Mucosa of descending colon (tissue), 3 donors: Measurements from ENCODE around the gene DCC. TPM values are rescaled to one million over a fixed set of nuclear protein-coding genes. Genes with fewer than 3 reads are reported as not detected.

Experiments
- ATAC-seq: fragments of 200-7000 bp; cut with Tn5 transposase; one replicate; pipeline ENCODE4 v1.9.1; 2020; ENCODE audit warnings: mild to moderate bottlenecking, moderate library complexity
- DNase-seq, 3 donors: peaks; one replicate each; pipeline ENCODE4 v3.0.0-alpha.2; 2020
- H3K36me3 ChIP-seq: fragments of 200-600 bp; one replicate; pipeline ENCODE4 v1.8.0; 2021; ENCODE audit warnings: low read depth, mild to moderate bottlenecking
- H3K4me1 ChIP-seq: fragments of 200-600 bp; one replicate; pipeline ENCODE4 v1.8.0; 2021; ENCODE audit warnings: low read depth, mild to moderate bottlenecking
- H3K4me3 ChIP-seq: fragments of 200-600 bp; one replicate; pipeline ENCODE4 v1.8.0; 2021; ENCODE audit warnings: mild to moderate bottlenecking
- H3K9me3 ChIP-seq: fragments of 200-600 bp; one replicate; pipeline ENCODE4 v1.8.0; 2021; ENCODE audit warnings: mild to moderate bottlenecking
- CTCF ChIP-seq: fragments of 200-600 bp; IDR thresholded peaks from one replicate; pipeline ENCODE4 v1.8.0; 2022; ENCODE audit warnings: antibody characterized with exemption, mild to moderate bottlenecking
- intact Hi-C, 2 donors: fragments of 100-400 bp; cut with DNase I in 1 of 2; cut with micrococcal nuclease in 1 of 2; formaldehyde crosslinking; loops; one replicate each; pipeline versions ENCODE4 v1.11.0 to v1.11.1; 2022; cut with DNase I, micrococcal nuclease
- total RNA-seq, 3 donors: library from RNA; stranded (reverse); fragmentation: NEBNext Ultra II Directional in 2 of 3; extraction: Animal tissue kit (Norgen Biotek cat#: 25700) in 2 of 3; gene quantifications; one replicate each; pipeline versions ENCODE4 v1.2.1 to v1.2.4, GENCODE V29; 2021 to 2023
- donor health status: DM: no; HTN: no; CAD: no; lungs with moderate emphysema.
- donor health status: DM: no; HTN: no; CAD: no.
- donor health status: DM: no; HTN: yes; CAD: no.

The DCC gene
- total RNA-seq, 3 donors from 2014 or later, result 0.26 to 1.3 (median 0.34) TPM

- ATAC-seq (no peak), DNase-seq (no peak)
- Histone ChIP-seq H3K4me1 (no peaks in the 10 kb centered on the region), H3K36me3 (no peaks in the 10 kb centered on the region), H3K4me3 (no peak overlapping the region), H3K9me3 (no peaks in the 10 kb centered on the region)
- intact Hi-C loops, result no loop called here
- TF ChIP-seq CTCF, result no peak
Observed at GRCh38 chr18:53543711-53544110, 1203.7 kb downstream of the DCC start.

GRCh38 chr18:53544917-53545316 lies 1204.9 kb downstream of the DCC start:
- Histone ChIP-seq H3K4me1 (no peaks in the 10 kb centered on the region), H3K9me3 (no peaks in the 10 kb centered on the region), H3K4me3 (no peak overlapping the region), H3K36me3 (no peaks in the 10 kb centered on the region)
- no peak for DNase-seq
- no peak for TF ChIP-seq CTCF
- intact Hi-C loops, result no loop called here
- no peak for ATAC-seq

GRCh38 chr18:53551868-53552426 lies 1212.0 kb downstream of the DCC start:
- no peaks in the 10 kb centered on the region for H3K9me3 ChIP-seq
- H3K4me3 ChIP-seq, result no peak overlapping the region
- ATAC-seq, result no peak
- no peak for DNase-seq
- H3K4me1 ChIP-seq, result no peaks in the 10 kb centered on the region
- intact Hi-C loops, result no loop called here
- no peaks in the 10 kb centered on the region for H3K36me3 ChIP-seq
- TF ChIP-seq CTCF, result no peak

GRCh38 chr18:53553030-53553429 lies 1213.0 kb downstream of the DCC start:
- Histone ChIP-seq H3K4me1 (no peaks in the 10 kb centered on the region), H3K9me3 (no peaks in the 10 kb centered on the region), H3K4me3 (no peak overlapping the region), H3K36me3 (no peaks in the 10 kb centered on the region)
- DNase-seq, result no peak
- no peak for TF ChIP-seq CTCF
- intact Hi-C loops, result no loop called here
- no peak for ATAC-seq

GRCh38 chr18:53556450-53556849 lies 1216.5 kb downstream of the DCC start:
- DNase-seq (no peak), ATAC-seq (no peak)
- no peak for TF ChIP-seq CTCF

GRCh38 chr18:53560546-53560945 lies 1220.5 kb downstream of the DCC start:
- ATAC-seq (peak; percentile 84), DNase-seq (peak in 1 of 3 donors; percentile 8)
- no peaks in the 10 kb centered on the region for H3K4me1 ChIP-seq
- H3K4me3 ChIP-seq, result no peak overlapping the region
- TF ChIP-seq CTCF, result no peak
- no peaks in the 10 kb centered on the region for H3K9me3 ChIP-seq
- intact Hi-C loops, result no loop called here
- H3K36me3 ChIP-seq, result no peaks in the 10 kb centered on the region

More at GRCh38 chr18:53556450-53556849, 1216.5 kb downstream of the DCC start:
- H3K36me3 ChIP-seq, result no peaks in the 10 kb centered on the region
- H3K4me1 ChIP-seq, result no peaks in the 10 kb centered on the region
- no peaks in the 10 kb centered on the region for H3K9me3 ChIP-seq
- no peak overlapping the region for H3K4me3 ChIP-seq
- intact Hi-C loops, result no loop called here
